HCT116 (cell line): Measurements from ENCODE around the gene TDRD9. TPM values are rescaled to one million over a fixed set of nuclear protein-coding genes. Genes with fewer than 3 reads are reported as not detected.

Experiments used
- ATAC-seq: fragments of 200-7000 bp; cut with Tn5 transposase; 2 replicates; pipeline ENCODE4 v1.9.1; 2020; ENCODE audit warnings: mild to moderate bottlenecking, moderate library complexity
- BruUV-seq: library from RNA; stranded (reverse); fragments of 400-500 nt; replicated peaks from 2 replicates; lab custom pipeline; 2021; lab: Mats Ljungman, UMichigan
- CTCF ChIA-PET: fragments of 300-600 bp; sonication (Branson Sonifier 250); formaldehyde crosslinking; loops from one replicate; lab custom pipeline; 2021; ENCODE audit warnings: antibody characterized with exemption; lab: Charles Lee
- POLR2A ChIA-PET: fragments of 300-600, 350-600 bp; sonication (Branson Sonifier 250); formaldehyde crosslinking; loops from one replicate; lab custom pipeline; 2021; ENCODE audit warnings: antibody characterized with exemption; lab: Charles Lee
- RAD21 ChIA-PET, 2 experiments: fragments of 300-600 bp; sonication (Branson Sonifier 250); formaldehyde crosslinking; loops; one replicate each; lab custom pipeline; 2023; ENCODE audit warnings: low total read pairs in 2 of 2; ENCODE audit not compliant: uncharacterized antibody in 2 of 2, unreplicated experiment in 2 of 2, low non-redundant PET in 1 of 2; lab: Charles Lee
- DNase-seq: peaks from one replicate; pipeline ENCODE4 v3.0.0-alpha.2; 2010; ENCODE audit warnings: low read depth, low spot score
- H2AFZ ChIP-seq: fragments of 200-600 bp; shearing (Covaris generic), sonication (generic); 2 replicates; pipeline ENCODE4 v1.6.1; 2017; ENCODE audit warnings: low read depth, mixed run types, mixed read lengths, antibody characterized with exemption, low read length; ENCODE audit not compliant: poor library complexity, severe bottlenecking
- H3K27ac ChIP-seq: 2 replicates; pipeline ENCODE4 v1.5.1; 2012; ENCODE audit warnings: low read depth, low read length
- H3K27me3 ChIP-seq: fragments of 200-600 bp; sonication (generic); 2 replicates; pipeline ENCODE4 v1.6.1; 2016; ENCODE audit warnings: mixed run types, low read length, mixed read lengths; ENCODE audit not compliant: insufficient read depth
- H3K36me3 ChIP-seq, 2 experiments: fragments of 200-500 bp in 1 of 2; fragments of 200-600 bp in 1 of 2; sonication (Bioruptor generic) in 1 of 2; sonication (generic) in 1 of 2; 2 replicates each; pipeline versions ENCODE4 v1.5.1 to v1.6.1; 2014 to 2016; ENCODE audit warnings: low read length in 2 of 2, inconsistent platforms in 1 of 2, mixed read lengths in 1 of 2, mixed run types in 1 of 2; ENCODE audit not compliant: insufficient read depth in 2 of 2, control insufficient read depth in 1 of 2
- H3K4me1 ChIP-seq, 2 experiments: fragments of 200-600 bp in 1 of 2; sonication (generic) in 1 of 2; 2 replicates each; pipeline versions ENCODE4 v1.5.1 to v1.6.1; 2012 to 2017; ENCODE audit warnings: low read length in 2 of 2, inconsistent platforms in 1 of 2, mild to moderate bottlenecking in 1 of 2, mixed read lengths in 1 of 2, mixed run types in 1 of 2, moderate library complexity in 1 of 2; ENCODE audit not compliant: insufficient read depth in 2 of 2, control insufficient read depth in 1 of 2
- H3K4me2 ChIP-seq: fragments of 200-600 bp; sonication (generic); 2 replicates; pipeline ENCODE4 v1.6.1; 2017; ENCODE audit warnings: mixed run types, low read length, mixed read lengths
- H3K4me3 ChIP-seq, 2 experiments: fragments of 200-600 bp in 1 of 2; sonication (generic) in 1 of 2; replicated peaks in 1 of 2; 2 replicates each; pipeline ENCODE4 v1.5.1; 2011 to 2016; ENCODE audit warnings: low read length in 2 of 2, control low read depth in 1 of 2, low read depth in 1 of 2, mild to moderate bottlenecking in 1 of 2, mixed read lengths in 1 of 2, mixed run types in 1 of 2
- H3K79me2 ChIP-seq: fragments of 200-600 bp; sonication (generic); 2 replicates; pipeline ENCODE4 v1.6.1; 2017; ENCODE audit warnings: mild to moderate bottlenecking, mixed run types, low read length, moderate library complexity, mixed read lengths; ENCODE audit not compliant: insufficient read depth
- H3K9ac ChIP-seq: fragments of 200-600 bp; sonication (generic); 2 replicates; pipeline ENCODE4 v1.6.1; 2016; ENCODE audit warnings: low read length, mixed read lengths
- H3K9me2 ChIP-seq: fragments of 200-600 bp; sonication (generic), shearing (Covaris generic); 2 replicates; pipeline ENCODE4 v1.6.1; 2017; ENCODE audit warnings: mixed run types, mild to moderate bottlenecking, moderate library complexity; ENCODE audit not compliant: insufficient read depth
- H3K9me3 ChIP-seq, 2 experiments: fragments of 200-500 bp in 1 of 2; fragments of 200-600 bp in 1 of 2; sonication (Bioruptor generic) in 1 of 2; sonication (generic) in 1 of 2; 2 replicates each; pipeline ENCODE4 v1.6.1; 2014 to 2017; ENCODE audit warnings: low read length in 2 of 2, mixed read lengths in 2 of 2, inconsistent platforms in 1 of 2, low read depth in 1 of 2, mild to moderate bottlenecking in 1 of 2, mixed run types in 1 of 2, moderate library complexity in 1 of 2; ENCODE audit not compliant: control insufficient read depth in 1 of 2, insufficient read depth in 1 of 2
- H4K20me1 ChIP-seq: fragments of 200-600 bp; sonication (generic), shearing (Covaris generic); 2 replicates; pipeline ENCODE4 v1.6.1; 2017; ENCODE audit warnings: mixed run types, mild to moderate bottlenecking, moderate library complexity; ENCODE audit not compliant: insufficient read depth
- CBX3 ChIP-seq: IDR thresholded peaks from 2 replicates; pipeline ENCODE4 v1.6.1; 2012; ENCODE audit warnings: low read depth
- EGR1 ChIP-seq: IDR thresholded peaks from 2 replicates; pipeline ENCODE4 v1.6.1; 2012; ENCODE audit warnings: low read depth
- EZH2phosphoT487 ChIP-seq: fragments of 200-600 bp; IDR thresholded peaks from 2 replicates; pipeline ENCODE4 v1.6.1; 2018; ENCODE audit warnings: antibody characterized with exemption, borderline replicate concordance
- POLR2A ChIP-seq: IDR thresholded peaks from 2 replicates; pipeline ENCODE4 v1.7.0; 2011; ENCODE audit warnings: borderline replicate concordance; ENCODE audit not compliant: insufficient read depth, insufficient read length; ENCODE audit errors: extremely low read depth
- RAD21 ChIP-seq: IDR thresholded peaks from 2 replicates; pipeline ENCODE4 v1.6.1; 2012; ENCODE audit warnings: low read depth, mild to moderate bottlenecking
- SIN3A ChIP-seq: IDR thresholded peaks from 2 replicates; pipeline ENCODE4 v1.6.1; 2012; ENCODE audit warnings: low read depth
- SP1 ChIP-seq: IDR thresholded peaks from 2 replicates; pipeline ENCODE4 v1.6.1; 2012; ENCODE audit warnings: low read depth
- intact Hi-C: fragments of 100-400 bp; cut with micrococcal nuclease; formaldehyde crosslinking; loops from 2 replicates; pipeline ENCODE4 v1.10.0; 2022
- total RNA-seq: library from RNA; stranded (reverse); gene quantifications from one replicate; pipeline ENCODE4 v1.2.1, GENCODE V29; 2021; ENCODE audit not compliant: unreplicated experiment
- TF ChIP-seq, protein P1 (sequence below): IDR thresholded peaks from 2 replicates; pipeline ENCODE4 v1.6.1; 2012; ENCODE audit warnings: low read depth
- TF ChIP-seq, protein P2 (sequence below): IDR thresholded peaks from 2 replicates; pipeline ENCODE4 v1.6.1; 2011; ENCODE audit warnings: mild to moderate bottlenecking, low read length, moderate library complexity; ENCODE audit not compliant: insufficient replicate concordance; ENCODE audit errors: extremely low read depth
- TF ChIP-seq, protein P3 (sequence below): IDR thresholded peaks from 2 replicates; pipeline ENCODE4 v1.6.1; 2012

The TDRD9 gene
- total RNA-seq, 1 experiment from 2014 or later, result not detected

DNA sequence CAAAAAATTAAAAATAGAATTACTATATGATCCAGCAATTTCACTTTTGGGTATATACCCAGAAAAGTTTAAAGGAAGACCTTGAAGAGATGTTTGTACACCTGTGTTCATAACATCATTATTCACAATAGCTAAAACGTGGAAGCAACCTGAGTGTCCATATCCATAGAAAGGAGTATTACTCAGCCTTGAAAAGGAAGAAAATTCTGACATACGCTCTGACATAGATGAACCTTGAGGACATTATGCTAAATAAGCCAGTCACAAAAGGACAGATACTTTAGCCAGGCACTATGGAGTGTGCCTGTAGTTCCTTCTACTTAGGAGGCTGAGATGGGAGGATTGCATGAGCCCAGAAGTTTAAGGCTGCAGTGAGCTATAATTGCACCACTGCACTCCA, 20.2 kb downstream of the TDRD9 start (continued):
- TF ChIP-seq, protein P1, sequence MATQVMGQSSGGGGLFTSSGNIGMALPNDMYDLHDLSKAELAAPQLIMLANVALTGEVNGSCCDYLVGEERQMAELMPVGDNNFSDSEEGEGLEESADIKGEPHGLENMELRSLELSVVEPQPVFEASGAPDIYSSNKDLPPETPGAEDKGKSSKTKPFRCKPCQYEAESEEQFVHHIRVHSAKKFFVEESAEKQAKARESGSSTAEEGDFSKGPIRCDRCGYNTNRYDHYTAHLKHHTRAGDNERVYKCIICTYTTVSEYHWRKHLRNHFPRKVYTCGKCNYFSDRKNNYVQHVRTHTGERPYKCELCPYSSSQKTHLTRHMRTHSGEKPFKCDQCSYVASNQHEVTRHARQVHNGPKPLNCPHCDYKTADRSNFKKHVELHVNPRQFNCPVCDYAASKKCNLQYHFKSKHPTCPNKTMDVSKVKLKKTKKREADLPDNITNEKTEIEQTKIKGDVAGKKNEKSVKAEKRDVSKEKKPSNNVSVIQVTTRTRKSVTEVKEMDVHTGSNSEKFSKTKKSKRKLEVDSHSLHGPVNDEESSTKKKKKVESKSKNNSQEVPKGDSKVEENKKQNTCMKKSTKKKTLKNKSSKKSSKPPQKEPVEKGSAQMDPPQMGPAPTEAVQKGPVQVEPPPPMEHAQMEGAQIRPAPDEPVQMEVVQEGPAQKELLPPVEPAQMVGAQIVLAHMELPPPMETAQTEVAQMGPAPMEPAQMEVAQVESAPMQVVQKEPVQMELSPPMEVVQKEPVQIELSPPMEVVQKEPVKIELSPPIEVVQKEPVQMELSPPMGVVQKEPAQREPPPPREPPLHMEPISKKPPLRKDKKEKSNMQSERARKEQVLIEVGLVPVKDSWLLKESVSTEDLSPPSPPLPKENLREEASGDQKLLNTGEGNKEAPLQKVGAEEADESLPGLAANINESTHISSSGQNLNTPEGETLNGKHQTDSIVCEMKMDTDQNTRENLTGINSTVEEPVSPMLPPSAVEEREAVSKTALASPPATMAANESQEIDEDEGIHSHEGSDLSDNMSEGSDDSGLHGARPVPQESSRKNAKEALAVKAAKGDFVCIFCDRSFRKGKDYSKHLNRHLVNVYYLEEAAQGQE, result no peak
- no peak for TF ChIP-seq CBX3
- no peak for TF ChIP-seq SP1

DNA sequence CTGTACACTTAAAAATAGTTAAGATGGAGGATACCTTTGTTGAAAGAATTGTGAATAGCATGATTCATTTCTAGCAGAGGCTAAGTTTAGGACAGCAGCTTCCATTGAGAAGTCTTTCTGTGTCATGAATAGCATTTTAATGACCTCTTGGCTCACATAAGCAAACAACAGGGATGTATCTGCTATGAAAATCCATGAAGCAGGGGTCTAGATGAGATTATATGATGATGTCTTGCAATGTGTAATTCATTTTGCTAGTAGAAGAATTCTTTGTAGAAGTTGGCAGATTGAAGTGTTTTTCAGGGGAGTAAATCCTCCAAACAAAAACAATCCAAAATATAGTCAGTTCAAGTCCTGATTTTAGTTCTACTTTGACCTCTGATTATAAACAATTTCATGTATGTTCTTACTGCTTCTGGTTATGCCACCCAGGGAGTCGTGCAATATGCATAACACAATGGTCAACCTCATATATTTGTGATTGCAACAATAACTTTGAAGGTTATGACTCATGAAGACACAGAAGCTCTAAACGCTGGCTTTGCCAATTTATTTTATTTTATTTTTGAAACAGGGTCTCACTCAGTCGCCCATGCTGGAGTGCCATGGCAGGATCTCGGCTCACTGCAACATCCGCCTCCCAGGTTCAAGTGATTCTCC, 21.0 kb downstream of the TDRD9 start:
- Histone ChIP-seq H3K9ac (no peak overlapping the region), H3K27me3 (no peaks in the 10 kb centered on the region), H3K9me2 (no peaks in the 10 kb centered on the region), H3K4me2 (no peak overlapping the region), H2AFZ (no peak overlapping the region), H3K4me3 (no peak overlapping the region), H3K36me3 (no peaks in the 10 kb centered on the region), H3K27ac (no peak overlapping the region), H4K20me1 (no peaks in the 10 kb centered on the region), H3K4me1 (no peaks in the 10 kb centered on the region), H3K79me2 (no peaks in the 10 kb centered on the region), H3K9me3 (peaks cover 0 to 4% of the 10 kb centered on the region in 2 experiments; a peak in 1 of 4 replicates)
- intact Hi-C loops, result no loop called here
- ATAC-seq (no peak), DNase-seq (no peak)
- POLR2A ChIA-PET, result no interaction called here
- CTCF ChIA-PET, result no interaction called here
- no peak for TF ChIP-seq CBX3
- no peak for TF ChIP-seq SIN3A
- no peak for TF ChIP-seq POLR2A
- TF ChIP-seq, protein P2, sequence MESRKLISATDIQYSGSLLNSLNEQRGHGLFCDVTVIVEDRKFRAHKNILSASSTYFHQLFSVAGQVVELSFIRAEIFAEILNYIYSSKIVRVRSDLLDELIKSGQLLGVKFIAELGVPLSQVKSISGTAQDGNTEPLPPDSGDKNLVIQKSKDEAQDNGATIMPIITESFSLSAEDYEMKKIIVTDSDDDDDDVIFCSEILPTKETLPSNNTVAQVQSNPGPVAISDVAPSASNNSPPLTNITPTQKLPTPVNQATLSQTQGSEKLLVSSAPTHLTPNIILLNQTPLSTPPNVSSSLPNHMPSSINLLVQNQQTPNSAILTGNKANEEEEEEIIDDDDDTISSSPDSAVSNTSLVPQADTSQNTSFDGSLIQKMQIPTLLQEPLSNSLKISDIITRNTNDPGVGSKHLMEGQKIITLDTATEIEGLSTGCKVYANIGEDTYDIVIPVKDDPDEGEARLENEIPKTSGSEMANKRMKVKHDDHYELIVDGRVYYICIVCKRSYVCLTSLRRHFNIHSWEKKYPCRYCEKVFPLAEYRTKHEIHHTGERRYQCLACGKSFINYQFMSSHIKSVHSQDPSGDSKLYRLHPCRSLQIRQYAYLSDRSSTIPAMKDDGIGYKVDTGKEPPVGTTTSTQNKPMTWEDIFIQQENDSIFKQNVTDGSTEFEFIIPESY, result no peak
- TF ChIP-seq, protein P3, sequence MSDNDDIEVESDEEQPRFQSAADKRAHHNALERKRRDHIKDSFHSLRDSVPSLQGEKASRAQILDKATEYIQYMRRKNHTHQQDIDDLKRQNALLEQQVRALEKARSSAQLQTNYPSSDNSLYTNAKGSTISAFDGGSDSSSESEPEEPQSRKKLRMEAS, result no peak
- TF ChIP-seq EGR1, result no peak
- no peak for TF ChIP-seq EZH2phosphoT487
- no peak for TF ChIP-seq SP1
- no peak for TF ChIP-seq RAD21
- RAD21 ChIA-PET, result no interaction called here
- BruUV-seq, result no TSS peak
